Activated naive CD4-positive, alpha-beta T cell treated with anti-CD3 and anti-CD28 coated beads, Interleukin-2, amount 50 U/mL, for 72 hours (primary cell): ENCODE data around the gene SBF2. TPM values are rescaled to one million over a fixed set of nuclear protein-coding genes. Genes with fewer than 3 reads are reported as not detected.

Experiments
- ATAC-seq, 2 donors: fragments of 150-1000 bp; cut with Tn5 transposase; 2 replicates each; pipeline ENCODE4 v1.10.0; 2021; ENCODE audit warnings: mild to moderate bottlenecking in 2 of 2, moderate library complexity in 2 of 2
- DNase-seq, 2 donors: peaks; one replicate each; pipeline ENCODE4 v3.0.0; 2021 to 2022; ENCODE audit warnings: low spot score in 2 of 2
- H3K27ac Mint-ChIP-seq, 2 donors: one replicate each; pipeline ENCODE4 v1.8.0; 2022; ENCODE audit warnings: mild to moderate bottlenecking in 2 of 2, mixed read lengths in 2 of 2
- H3K36me3 Mint-ChIP-seq, 2 donors: one replicate each; pipeline ENCODE4 v1.8.0; 2022; ENCODE audit warnings: mixed read lengths in 2 of 2
- H3K9me3 Mint-ChIP-seq, 2 donors: one replicate each; pipeline ENCODE4 v1.8.0; 2022; ENCODE audit warnings: mixed read lengths in 2 of 2
- total RNA-seq, 2 donors: library from RNA; stranded (reverse); gene quantifications; one replicate each; pipeline ENCODE4 v1.2.3, GENCODE V29; 2022

The SBF2 gene
- total RNA-seq, 2 donors from 2014 or later: 17.8 to 33.2 TPM

GRCh38 chr11:9787981-9788521, 506.0 kb downstream of the SBF2 start:
- DNase-seq: no peak
- H3K9me3 Mint-ChIP-seq: no peaks in the 10 kb centered on the region
- H3K27ac Mint-ChIP-seq: peak overlapping the region in 1 of 2 donors; percentile 74
- no peaks in the 10 kb centered on the region for H3K36me3 Mint-ChIP-seq
- peak in 1 of 2 donors; percentile 20 for ATAC-seq

GRCh38 chr11:9787260-9787659, 506.8 kb downstream of the SBF2 start:
- ATAC-seq: no peak
- Mint-ChIP-seq H3K27ac (no peak overlapping the region), H3K9me3 (no peaks in the 10 kb centered on the region), H3K36me3 (no peaks in the 10 kb centered on the region)
- no peak for DNase-seq

- no peaks in the 10 kb centered on the region for H3K9me3 Mint-ChIP-seq
- no peak for ATAC-seq
Measured at GRCh38 chr11:9784602-9785315, 509.3 kb downstream of the SBF2 start.

GRCh38 chr11:9783986-9784385, 510.0 kb downstream of the SBF2 start:
- H3K9me3 Mint-ChIP-seq: no peaks in the 10 kb centered on the region

More at GRCh38 chr11:9784602-9785315, 509.3 kb downstream of the SBF2 start:
- Mint-ChIP-seq H3K36me3 (peaks cover 0 to 11% of the 10 kb centered on the region in 2 donors), H3K27ac (peak overlapping the region; percentile 16 to 88)
- no peak for DNase-seq

GRCh38 chr11:9780929-9781328, 513.1 kb downstream of the SBF2 start:
- DNase-seq (no peak), ATAC-seq (no peak)
- H3K36me3 Mint-ChIP-seq: peaks cover 0 to 13% of the 10 kb centered on the region in 2 donors
- H3K27ac Mint-ChIP-seq: no peak overlapping the region
- H3K9me3 Mint-ChIP-seq: no peaks in the 10 kb centered on the region

More at GRCh38 chr11:9783986-9784385, 510.0 kb downstream of the SBF2 start:
- Mint-ChIP-seq H3K27ac (peak overlapping the region; percentile 16 to 88), H3K36me3 (peaks cover 0 to 13% of the 10 kb centered on the region in 2 donors)
- DNase-seq: no peak
- no peak for ATAC-seq

GRCh38 chr11:9777525-9777924, 516.5 kb downstream of the SBF2 start:
- no peaks in the 10 kb centered on the region for H3K9me3 Mint-ChIP-seq
- H3K27ac Mint-ChIP-seq: no peak overlapping the region
- H3K36me3 Mint-ChIP-seq: peaks cover 0 to 13% of the 10 kb centered on the region in 2 donors
- ATAC-seq (no peak), DNase-seq (no peak)

- H3K27ac Mint-ChIP-seq: no peak overlapping the region
- DNase-seq: no peak
- no peak for ATAC-seq
- H3K9me3 Mint-ChIP-seq: no peaks in the 10 kb centered on the region
- H3K36me3 Mint-ChIP-seq: peaks cover 0 to 13% of the 10 kb centered on the region in 2 donors
Measured at GRCh38 chr11:9777066-9777465, 517.0 kb downstream of the SBF2 start.

- no peaks in the 10 kb centered on the region for H3K9me3 Mint-ChIP-seq
- peaks cover 0 to 13% of the 10 kb centered on the region in 2 donors for H3K36me3 Mint-ChIP-seq
- no peak overlapping the region for H3K27ac Mint-ChIP-seq
- ATAC-seq (no peak), DNase-seq (no peak)
Measured at GRCh38 chr11:9776203-9776602, 517.8 kb downstream of the SBF2 start.

GRCh38 chr11:9775398-9775779, 518.6 kb downstream of the SBF2 start:
- Mint-ChIP-seq H3K36me3 (peaks cover 0 to 9% of the 10 kb centered on the region in 2 donors), H3K9me3 (no peaks in the 10 kb centered on the region)
- ATAC-seq: no peak

GRCh38 chr11:9774591-9775397, 519.2 kb downstream of the SBF2 start:
- ATAC-seq (no peak), DNase-seq (no peak)
- Mint-ChIP-seq H3K36me3 (peaks cover 0 to 3% of the 10 kb centered on the region in 2 donors), H3K9me3 (no peaks in the 10 kb centered on the region), H3K27ac (peak overlapping the region in 1 of 2 donors; percentile 19)

More at GRCh38 chr11:9775398-9775779, 518.6 kb downstream of the SBF2 start:
- no peak for DNase-seq
- no peak overlapping the region for H3K27ac Mint-ChIP-seq

- ATAC-seq (no peak), DNase-seq (no peak)
- Mint-ChIP-seq H3K36me3 (no peaks in the 10 kb centered on the region), H3K9me3 (no peaks in the 10 kb centered on the region), H3K27ac (no peak overlapping the region)
Measured at GRCh38 chr11:9774109-9774508, 519.9 kb downstream of the SBF2 start.

GRCh38 chr11:9773524-9773923, 520.5 kb downstream of the SBF2 start:
- no peak overlapping the region for H3K27ac Mint-ChIP-seq
- H3K36me3 Mint-ChIP-seq: no peaks in the 10 kb centered on the region
- DNase-seq (no peak), ATAC-seq (no peak)
- no peaks in the 10 kb centered on the region for H3K9me3 Mint-ChIP-seq

- no peaks in the 10 kb centered on the region for H3K9me3 Mint-ChIP-seq
- DNase-seq (no peak), ATAC-seq (no peak)
- H3K36me3 Mint-ChIP-seq: no peaks in the 10 kb centered on the region
- H3K27ac Mint-ChIP-seq: no peak overlapping the region
Measured at GRCh38 chr11:9772218-9772617, 521.8 kb downstream of the SBF2 start.

- DNase-seq (no peak), ATAC-seq (no peak)
- Mint-ChIP-seq H3K36me3 (no peaks in the 10 kb centered on the region), H3K27ac (no peak overlapping the region), H3K9me3 (no peaks in the 10 kb centered on the region)
Measured at GRCh38 chr11:9771071-9771511, 522.9 kb downstream of the SBF2 start.

GRCh38 chr11:9769621-9770020, 524.4 kb downstream of the SBF2 start:
- ATAC-seq (no peak), DNase-seq (no peak)
- Mint-ChIP-seq H3K36me3 (peaks cover 0 to 2% of the 10 kb centered on the region in 2 donors), H3K9me3 (no peaks in the 10 kb centered on the region), H3K27ac (no peak overlapping the region)

GRCh38 chr11:9765320-9766101, 528.5 kb downstream of the SBF2 start:
- ATAC-seq (no peak), DNase-seq (no peak)
- H3K36me3 Mint-ChIP-seq: peaks cover 0 to 6% of the 10 kb centered on the region in 2 donors
- no peaks in the 10 kb centered on the region for H3K9me3 Mint-ChIP-seq
- H3K27ac Mint-ChIP-seq: peak overlapping the region in 1 of 2 donors; percentile 56
